Raji (cell line): ENCODE measurements around the gene PTPN14.

Experiments
- POLR2A ChIP-seq: IDR thresholded peaks from 2 replicates; pipeline ENCODE4 v1.6.1; 2011; ENCODE audit warnings: low read depth, low read length, control low read depth; ENCODE audit not compliant: insufficient read depth

Gene PTPN14

DNA sequence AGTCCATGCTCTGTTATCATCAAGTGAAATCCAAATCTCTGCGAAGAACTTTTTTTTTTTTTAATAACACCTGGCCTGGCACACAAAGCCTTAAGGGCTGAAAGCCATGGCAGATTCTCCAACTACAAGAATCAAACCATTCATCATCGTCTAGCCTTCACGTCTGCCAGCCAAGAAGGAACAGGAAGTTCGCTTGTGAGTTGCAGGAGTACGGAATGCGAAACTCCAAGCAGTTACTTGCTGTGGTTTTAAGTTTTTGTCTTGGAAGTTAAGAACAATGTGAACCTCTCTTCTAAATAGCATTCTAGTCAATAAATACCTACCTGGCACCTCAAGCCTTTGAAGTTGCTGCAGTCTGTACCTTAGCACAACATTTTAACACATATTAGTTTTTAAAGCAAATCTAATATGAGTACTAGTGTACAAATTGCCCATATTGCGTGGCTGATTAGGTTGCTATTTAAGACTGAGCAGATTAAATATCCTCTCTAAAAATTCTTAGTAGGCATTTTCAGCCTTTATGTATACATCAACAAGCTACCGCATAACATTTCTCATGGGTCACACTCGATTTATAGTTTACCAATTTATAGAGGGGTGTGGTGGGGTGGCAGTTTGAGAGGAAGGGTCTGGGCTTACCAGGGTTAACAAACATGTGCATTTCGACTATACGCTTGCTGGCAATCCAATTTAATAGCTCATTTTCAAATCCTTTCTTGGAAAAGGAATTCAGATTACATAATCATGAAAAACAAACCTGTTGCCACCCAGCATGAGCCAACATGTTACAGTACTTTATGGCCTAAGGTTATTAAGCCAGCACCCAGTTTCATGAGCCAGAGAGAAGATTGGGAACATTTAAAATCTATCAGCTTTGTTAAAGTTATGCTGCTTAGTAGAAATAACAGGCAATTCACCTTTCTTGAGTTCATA, 22.2 kb upstream of the PTPN14 start:
- TF ChIP-seq POLR2A = no peak

- no peak for TF ChIP-seq POLR2A
Measured at GRCh38 chr1:214571281-214571680, 19.9 kb upstream of the PTPN14 start.

DNA sequence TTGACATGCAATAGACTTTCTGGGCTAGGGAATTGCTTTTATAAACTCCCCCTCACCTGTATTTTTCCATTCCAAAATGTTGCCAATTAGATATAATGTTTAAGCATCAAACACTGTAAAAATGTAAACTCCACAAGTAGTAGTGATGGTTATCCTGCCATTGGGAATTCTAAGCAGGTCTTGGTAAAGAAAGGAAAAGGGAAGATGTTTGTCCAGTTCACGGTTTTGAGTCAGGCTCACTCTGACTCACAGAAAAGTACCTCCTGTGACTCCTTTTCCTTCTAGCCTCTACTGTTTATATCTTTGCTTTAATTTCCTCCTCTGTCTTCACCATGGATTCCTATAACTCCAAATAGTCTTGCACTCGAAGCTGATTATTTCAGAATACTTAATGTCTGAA, 19.0 kb upstream of the PTPN14 start:
- no peak for TF ChIP-seq POLR2A

- TF ChIP-seq POLR2A = no peak
Measured at GRCh38 chr1:214569357-214570004, 18.1 kb upstream of the PTPN14 start.

- TF ChIP-seq POLR2A = no peak
Measured at GRCh38 chr1:214568328-214568727, 16.9 kb upstream of the PTPN14 start.

DNA sequence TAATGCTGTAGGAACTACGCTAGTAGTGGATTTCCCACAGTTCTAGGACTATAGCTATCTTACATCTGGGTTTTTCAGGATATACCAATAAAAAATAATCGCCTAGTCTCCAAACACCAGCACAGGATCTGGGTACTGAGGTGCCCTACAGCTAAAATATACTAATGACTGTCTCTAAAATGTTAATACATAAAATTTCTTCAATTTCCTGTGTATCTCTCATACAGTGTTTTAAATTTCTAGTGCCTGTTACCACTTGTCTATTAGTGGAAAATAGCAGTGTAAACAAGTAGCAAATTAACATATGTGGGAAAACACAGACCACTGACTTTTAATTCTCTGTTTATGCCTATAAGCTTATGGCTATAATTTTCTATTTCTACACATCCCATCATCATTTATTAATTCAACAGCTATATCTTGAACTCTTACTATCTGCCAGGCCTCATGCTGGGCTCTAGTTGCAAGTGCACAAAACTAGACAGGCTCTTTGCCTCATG, 16.1 kb upstream of the PTPN14 start:
- TF ChIP-seq POLR2A = no peak

- no peak for TF ChIP-seq POLR2A
Measured at GRCh38 chr1:214566158-214567104, 15.0 kb upstream of the PTPN14 start.

DNA sequence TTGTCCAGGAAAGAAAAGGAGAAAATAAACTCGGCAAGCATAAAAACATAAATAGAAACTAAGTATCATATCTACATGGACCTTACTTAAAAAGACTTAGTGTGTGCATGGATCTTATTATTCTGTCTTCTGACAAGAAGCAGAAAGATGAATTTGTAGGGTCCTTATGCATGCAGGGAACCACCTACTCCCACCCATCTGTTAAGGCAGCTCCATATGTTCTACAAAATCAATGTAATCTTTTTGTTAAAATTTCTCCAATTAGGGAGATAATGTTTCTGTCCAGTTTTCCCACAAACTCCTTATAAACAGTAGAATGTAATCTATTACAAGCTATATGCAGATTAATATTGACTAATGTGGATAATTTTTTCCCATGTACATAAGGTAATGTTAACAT, 13.9 kb upstream of the PTPN14 start:
- no peak for TF ChIP-seq POLR2A

- TF ChIP-seq POLR2A = no peak
Measured at GRCh38 chr1:214563881-214564280, 12.5 kb upstream of the PTPN14 start.

DNA sequence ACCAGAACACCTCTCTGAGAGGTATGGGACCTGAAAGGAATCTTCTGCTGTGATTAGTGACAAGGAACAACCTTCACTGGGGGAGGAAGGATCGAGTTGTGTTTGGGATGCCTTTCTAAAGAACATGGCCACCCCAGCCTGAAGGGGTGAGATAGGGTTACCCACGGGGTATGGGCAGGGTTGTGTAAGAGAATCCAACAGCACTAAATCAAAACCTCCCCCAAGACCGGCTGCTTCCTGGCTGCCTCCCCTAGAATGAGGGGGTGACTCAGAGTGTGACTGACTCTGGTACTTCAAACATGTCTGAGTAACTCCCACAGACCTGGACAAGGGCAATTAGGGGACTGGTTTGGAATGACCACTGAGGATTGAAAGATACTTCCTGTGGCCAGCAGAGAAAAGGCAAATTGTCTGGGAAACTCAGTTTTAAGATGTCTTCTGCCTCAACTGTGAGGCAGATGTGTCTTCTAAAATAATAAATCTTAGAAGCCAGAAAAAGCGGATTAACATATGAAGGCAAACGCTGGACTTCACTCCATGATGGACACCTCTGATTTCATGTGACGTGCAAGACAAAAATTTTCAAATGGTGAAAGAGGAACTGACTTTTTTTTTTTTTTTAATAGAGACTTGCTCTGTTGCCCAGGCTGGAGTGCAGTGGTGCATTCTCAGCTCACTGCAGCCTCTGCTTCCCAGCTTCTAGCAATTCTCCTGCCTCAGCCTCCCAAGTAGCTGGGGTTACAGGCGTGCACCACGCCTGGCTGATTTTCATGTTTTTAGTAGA, 6.7 kb upstream of the PTPN14 start:
- TF ChIP-seq POLR2A = no peak

DNA sequence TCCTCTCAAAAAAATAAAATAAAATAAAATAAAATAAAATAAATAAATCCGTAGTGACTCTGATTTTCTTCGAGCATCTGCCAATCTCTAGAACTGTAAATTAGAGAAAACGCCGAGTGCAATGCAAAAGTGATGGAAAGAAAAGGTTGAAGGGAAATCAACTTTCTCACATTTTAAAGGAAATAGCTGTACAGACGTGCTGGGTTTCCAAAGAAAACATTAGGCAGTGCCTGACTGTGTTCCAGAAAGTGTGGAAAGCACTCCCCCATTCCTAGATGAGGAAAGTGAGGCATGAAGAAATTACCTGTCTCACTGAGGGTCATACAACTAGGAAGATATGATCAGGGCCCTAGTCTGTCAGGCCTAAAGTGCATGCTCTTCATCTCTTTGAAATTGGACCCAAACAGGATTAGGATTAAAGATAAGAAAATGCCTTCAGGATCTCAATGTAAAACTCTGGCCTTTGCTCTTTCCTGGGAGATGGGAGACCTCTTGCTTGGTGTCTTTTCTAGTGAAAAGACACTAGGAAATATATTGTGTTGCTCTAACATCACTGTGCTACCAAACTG, 1.8 kb upstream of the PTPN14 start:
- no peak for TF ChIP-seq POLR2A

GRCh38 chr1:214552174-214552608, 789 bp upstream of the PTPN14 start:
- no peak for TF ChIP-seq POLR2A

DNA sequence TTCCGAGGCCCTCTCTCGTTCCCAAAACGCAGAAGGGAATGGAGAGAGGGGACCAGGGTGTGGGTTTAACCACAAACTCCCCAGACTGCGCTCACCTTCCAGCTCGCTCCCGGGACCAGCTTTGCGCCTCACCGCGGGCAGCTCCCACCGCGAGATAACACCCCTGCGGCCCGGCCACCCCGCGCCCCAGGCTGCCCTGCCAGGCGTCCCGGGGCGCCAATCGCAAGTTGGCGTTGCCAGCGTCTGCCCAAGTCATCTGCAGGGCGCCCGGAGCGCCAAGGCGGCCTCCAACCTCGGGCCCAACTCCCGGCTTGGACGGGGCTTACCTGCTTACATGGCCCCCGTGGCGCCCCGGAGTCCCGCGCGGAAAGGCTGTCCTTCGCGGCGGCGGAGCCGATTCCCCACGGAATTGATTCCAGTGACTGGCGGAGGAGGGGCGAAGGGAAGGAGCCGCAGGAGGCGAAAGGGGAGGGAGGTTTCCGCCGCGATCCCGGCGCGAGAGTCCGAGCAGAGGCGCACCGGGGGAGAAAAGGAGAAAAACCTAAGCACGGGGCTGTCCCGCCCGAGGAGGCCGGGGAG, 456 bp downstream of the PTPN14 start:
- no peak for TF ChIP-seq POLR2A

- no peak for TF ChIP-seq POLR2A
Measured at GRCh38 chr1:214550013-214550856, 1.2 kb downstream of the PTPN14 start.
